Osteocyte (in vitro differentiated cells): ENCODE results near the gene ZBTB9. TPM values are rescaled to one million over a fixed set of nuclear protein-coding genes. Genes with fewer than 3 reads are reported as not detected.

ENCODE experiments used
- DNase-seq: peaks from one replicate; pipeline ENCODE4 v3.0.0; 2021; ENCODE audit warnings: mixed read lengths; ENCODE audit not compliant: unreplicated experiment; ENCODE audit errors: extremely low spot score
- H3K27ac Mint-ChIP-seq: one replicate; pipeline ENCODE4 v1.8.0; 2021; ENCODE audit warnings: mild to moderate bottlenecking, mixed read lengths; ENCODE audit not compliant: unreplicated experiment
- H3K27me3 Mint-ChIP-seq: one replicate; pipeline ENCODE4 v1.8.0; 2021; ENCODE audit warnings: mixed read lengths; ENCODE audit not compliant: unreplicated experiment
- H3K36me3 Mint-ChIP-seq: one replicate; pipeline ENCODE4 v1.8.0; 2021; ENCODE audit warnings: mixed read lengths; ENCODE audit not compliant: unreplicated experiment
- H3K4me1 Mint-ChIP-seq: one replicate; pipeline ENCODE4 v1.8.0; 2021; ENCODE audit warnings: mixed read lengths; ENCODE audit not compliant: unreplicated experiment
- H3K4me3 Mint-ChIP-seq: one replicate; pipeline ENCODE4 v1.8.0; 2021; ENCODE audit warnings: mild to moderate bottlenecking, moderate library complexity, mixed read lengths; ENCODE audit not compliant: unreplicated experiment
- H3K9me3 Mint-ChIP-seq: one replicate; pipeline ENCODE4 v1.8.0; 2021; ENCODE audit warnings: mixed read lengths; ENCODE audit not compliant: unreplicated experiment
- CTCF ChIP-seq: fragments of 200-600 bp; sonication (generic); IDR thresholded peaks from 2 replicates; pipeline ENCODE4 v1.5.0; 2021; ENCODE audit warnings: antibody characterized with exemption, mild to moderate bottlenecking, moderate library complexity
- total RNA-seq: library from RNA; stranded (reverse); gene quantifications from 2 replicates; pipeline ENCODE4 v1.2.1, GENCODE V29; 2021

ZBTB9 gene
- total RNA-seq, 1 donor from 2014 or later: 7.0 TPM

DNA sequence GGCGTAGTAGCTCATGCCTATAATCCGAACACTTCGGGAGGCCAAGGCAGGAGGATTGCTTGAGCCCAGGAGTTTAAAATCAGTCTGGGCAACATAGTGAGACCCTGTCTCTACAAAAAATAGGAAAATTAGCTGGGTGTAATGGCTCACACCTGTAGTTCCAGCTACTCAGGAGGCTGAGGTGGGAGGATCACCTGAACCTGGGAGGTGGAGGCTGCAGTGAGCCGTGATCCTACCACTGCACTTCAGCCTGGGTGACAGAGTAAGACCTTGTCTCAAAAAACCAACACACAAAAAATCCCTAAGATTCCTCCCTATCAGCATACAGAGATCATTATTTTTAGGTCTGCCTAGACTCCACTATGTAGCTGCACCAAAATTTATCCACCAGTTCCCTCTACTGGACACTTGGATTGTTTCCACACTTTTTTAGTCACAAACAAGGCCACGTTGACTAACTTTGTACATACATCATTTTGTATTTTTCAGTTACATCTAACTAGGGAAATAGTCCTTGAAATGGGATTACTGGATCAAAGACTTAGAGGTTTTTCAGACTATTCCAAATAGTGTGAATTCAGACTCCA, 47.2 kb upstream of the ZBTB9 start:
- peak; percentile 52 for TF ChIP-seq CTCF
- Mint-ChIP-seq H3K4me3 (no peak overlapping the region), H3K27me3 (no peaks in the 10 kb centered on the region), H3K27ac (no peak overlapping the region), H3K9me3 (no peaks in the 10 kb centered on the region), H3K4me1 (peaks cover 14% of the 10 kb centered on the region), H3K36me3 (no peaks in the 10 kb centered on the region)
- DNase-seq: no peak

DNA sequence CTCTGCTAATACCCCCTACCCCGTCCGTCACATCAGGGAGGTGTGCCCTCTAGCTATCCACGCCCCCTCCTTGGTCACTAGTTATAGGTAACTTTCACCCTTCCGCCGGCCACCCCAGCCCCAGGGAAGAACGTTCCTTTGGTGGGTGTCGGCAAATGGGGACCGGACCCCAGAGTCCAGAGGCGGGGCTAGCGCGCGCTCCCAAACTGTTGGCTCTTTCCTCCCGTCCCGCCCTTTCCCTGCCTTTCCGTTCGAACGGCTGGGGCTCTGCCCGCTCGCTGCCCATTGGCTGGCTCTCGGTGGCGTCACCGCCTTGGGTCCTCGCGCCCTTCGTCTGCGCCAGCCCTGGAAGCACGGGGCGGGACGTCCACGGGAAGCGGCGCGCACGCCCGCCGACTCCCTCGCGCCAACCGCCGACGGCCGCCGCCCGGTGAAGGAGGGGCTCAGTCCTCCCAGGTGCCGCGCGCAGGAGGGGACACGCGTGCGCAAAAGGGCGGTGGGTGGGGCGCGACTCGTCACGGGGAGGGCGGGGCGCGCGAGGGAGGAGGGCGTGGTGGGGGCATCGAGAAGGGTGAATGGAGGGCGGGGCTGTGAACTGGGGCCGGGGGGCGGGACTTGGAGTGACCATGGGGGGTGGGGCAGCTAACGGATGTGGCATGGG, 44.2 kb upstream of the ZBTB9 start:
- Mint-ChIP-seq H3K27ac (peak overlapping the region; percentile 96), H3K4me1 (peaks cover 26% of the 10 kb centered on the region), H3K9me3 (no peaks in the 10 kb centered on the region), H3K27me3 (no peaks in the 10 kb centered on the region), H3K4me3 (peak overlapping the region; percentile 83), H3K36me3 (peaks cover 18% of the 10 kb centered on the region)
- no peak for TF ChIP-seq CTCF
- DNase-seq: peak; percentile 100

- H3K27me3 Mint-ChIP-seq: no peaks in the 10 kb centered on the region
- H3K36me3 Mint-ChIP-seq: peaks cover 21% of the 10 kb centered on the region
- peaks cover 33% of the 10 kb centered on the region for H3K4me1 Mint-ChIP-seq
- H3K4me3 Mint-ChIP-seq: peak within 1 kb of the TSS; percentile 83
- peak within 1 kb of the TSS; percentile 96 for H3K27ac Mint-ChIP-seq
- DNase-seq: peak; percentile 89
- H3K9me3 Mint-ChIP-seq: no peaks in the 10 kb centered on the region
- no peak for TF ChIP-seq CTCF
Measured at GRCh38 chr6:33410711-33411631, 43.4 kb upstream of the ZBTB9 start, which contains the start of gene PHF1. PHF1 (plus strand) TSS chr6:33411014; CDS start chr6:33412264, 1,250 bp downstream.

- H3K27me3 Mint-ChIP-seq: no peaks in the 10 kb centered on the region
- H3K9me3 Mint-ChIP-seq: no peaks in the 10 kb centered on the region
- peaks cover 21% of the 10 kb centered on the region for H3K36me3 Mint-ChIP-seq
- H3K4me1 Mint-ChIP-seq: peaks cover 39% of the 10 kb centered on the region
- no peak for DNase-seq
- H3K4me3 Mint-ChIP-seq: peak overlapping the region; percentile 74
- H3K27ac Mint-ChIP-seq: peak overlapping the region; percentile 87
- TF ChIP-seq CTCF: no peak
Measured at GRCh38 chr6:33411632-33412005, 42.8 kb upstream of the ZBTB9 start.
